ENCODE results near the gene CD4. TPM values are rescaled to one million over a fixed set of nuclear protein-coding genes. Genes with fewer than 3 reads are reported as not detected.

The CD4 gene
- total and polyA plus RNA-seq, 4 donors: 15.9 to 44.8 (median 32.0) TPM

DNA sequence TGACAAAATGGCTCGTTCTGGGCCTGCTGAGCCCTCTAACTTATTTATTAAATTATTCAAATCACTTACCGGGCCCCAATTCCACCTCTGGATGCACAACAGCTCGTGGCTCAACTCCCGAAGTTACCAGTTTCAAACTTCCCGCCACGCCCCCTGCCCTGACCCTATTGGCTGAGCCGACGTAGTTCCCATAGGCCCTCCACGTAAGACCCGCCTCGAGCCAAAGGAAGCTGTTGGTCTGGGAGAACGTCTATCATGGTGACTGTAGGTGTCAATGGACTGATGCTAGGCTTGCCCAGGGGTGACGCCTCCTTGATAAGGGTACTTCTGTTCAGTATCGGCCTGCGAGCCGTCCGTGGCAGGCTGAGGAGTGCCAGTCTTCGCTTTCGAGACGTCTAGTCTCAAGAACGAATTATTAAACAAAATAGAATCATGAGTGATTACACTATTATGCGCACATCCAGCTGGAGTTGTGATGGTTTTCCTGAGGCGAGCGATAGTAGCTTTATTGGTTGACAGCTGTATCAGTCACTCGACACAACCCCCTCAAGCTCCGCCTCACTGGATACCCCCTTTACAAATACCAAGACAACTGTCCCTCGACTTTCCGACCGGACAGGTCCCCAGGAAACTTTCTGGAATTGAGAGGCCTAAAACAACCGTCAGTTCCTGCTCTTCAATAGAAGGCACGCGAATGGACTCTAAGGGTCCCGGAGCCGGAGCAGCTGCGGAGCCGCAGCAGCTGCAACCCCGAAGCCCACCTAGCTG, 62.0 kb downstream of the CD4 start, which contains the start of gene CDCA3:
TSS of gene CDCA3 (minus strand) at position 134 of the 768 bp plus-strand sequence. CDS start 334 bp downstream, outside the sequence.
- WGBS: under 1% methylated on average over 37 of the region's 37 CpGs
- TF ChIP-seq, protein P1, sequence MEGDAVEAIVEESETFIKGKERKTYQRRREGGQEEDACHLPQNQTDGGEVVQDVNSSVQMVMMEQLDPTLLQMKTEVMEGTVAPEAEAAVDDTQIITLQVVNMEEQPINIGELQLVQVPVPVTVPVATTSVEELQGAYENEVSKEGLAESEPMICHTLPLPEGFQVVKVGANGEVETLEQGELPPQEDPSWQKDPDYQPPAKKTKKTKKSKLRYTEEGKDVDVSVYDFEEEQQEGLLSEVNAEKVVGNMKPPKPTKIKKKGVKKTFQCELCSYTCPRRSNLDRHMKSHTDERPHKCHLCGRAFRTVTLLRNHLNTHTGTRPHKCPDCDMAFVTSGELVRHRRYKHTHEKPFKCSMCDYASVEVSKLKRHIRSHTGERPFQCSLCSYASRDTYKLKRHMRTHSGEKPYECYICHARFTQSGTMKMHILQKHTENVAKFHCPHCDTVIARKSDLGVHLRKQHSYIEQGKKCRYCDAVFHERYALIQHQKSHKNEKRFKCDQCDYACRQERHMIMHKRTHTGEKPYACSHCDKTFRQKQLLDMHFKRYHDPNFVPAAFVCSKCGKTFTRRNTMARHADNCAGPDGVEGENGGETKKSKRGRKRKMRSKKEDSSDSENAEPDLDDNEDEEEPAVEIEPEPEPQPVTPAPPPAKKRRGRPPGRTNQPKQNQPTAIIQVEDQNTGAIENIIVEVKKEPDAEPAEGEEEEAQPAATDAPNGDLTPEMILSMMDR (IDR thresholded peaks at IDR 0.05; ENCODE audit: low read depth, low read length, missing input control): peak; percentile 3
- TF ChIP-seq SP1 (IDR thresholded peaks at IDR 0.05): peak; percentile 99
- peak in 1 of 2 donors; percentile 12 for TF ChIP-seq GABPA (IDR thresholded peaks at IDR 0.05 in 1 of 2, conservative IDR thresholded peaks at IDR 0.05 in 1 of 2)
- TF ChIP-seq HNF4A (conservative IDR thresholded peaks at IDR 0.05): no peak
- peak; percentile 88 for TF ChIP-seq TAF1 (conservative IDR thresholded peaks at IDR 0.05)
- peak in 1 of 2 donors; percentile 52 for TF ChIP-seq JUND (IDR thresholded peaks at IDR 0.05)
- no peak for TF ChIP-seq FOXA2 (IDR thresholded peaks at IDR 0.05)
- TF ChIP-seq, protein P2, sequence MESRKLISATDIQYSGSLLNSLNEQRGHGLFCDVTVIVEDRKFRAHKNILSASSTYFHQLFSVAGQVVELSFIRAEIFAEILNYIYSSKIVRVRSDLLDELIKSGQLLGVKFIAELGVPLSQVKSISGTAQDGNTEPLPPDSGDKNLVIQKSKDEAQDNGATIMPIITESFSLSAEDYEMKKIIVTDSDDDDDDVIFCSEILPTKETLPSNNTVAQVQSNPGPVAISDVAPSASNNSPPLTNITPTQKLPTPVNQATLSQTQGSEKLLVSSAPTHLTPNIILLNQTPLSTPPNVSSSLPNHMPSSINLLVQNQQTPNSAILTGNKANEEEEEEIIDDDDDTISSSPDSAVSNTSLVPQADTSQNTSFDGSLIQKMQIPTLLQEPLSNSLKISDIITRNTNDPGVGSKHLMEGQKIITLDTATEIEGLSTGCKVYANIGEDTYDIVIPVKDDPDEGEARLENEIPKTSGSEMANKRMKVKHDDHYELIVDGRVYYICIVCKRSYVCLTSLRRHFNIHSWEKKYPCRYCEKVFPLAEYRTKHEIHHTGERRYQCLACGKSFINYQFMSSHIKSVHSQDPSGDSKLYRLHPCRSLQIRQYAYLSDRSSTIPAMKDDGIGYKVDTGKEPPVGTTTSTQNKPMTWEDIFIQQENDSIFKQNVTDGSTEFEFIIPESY (IDR thresholded peaks at IDR 0.05): no peak
- TF ChIP-seq FOXA1 (IDR thresholded peaks at IDR 0.05): no peak
- no peak for TF ChIP-seq HNF4G (IDR thresholded peaks at IDR 0.05)
- TF ChIP-seq, protein P3, sequence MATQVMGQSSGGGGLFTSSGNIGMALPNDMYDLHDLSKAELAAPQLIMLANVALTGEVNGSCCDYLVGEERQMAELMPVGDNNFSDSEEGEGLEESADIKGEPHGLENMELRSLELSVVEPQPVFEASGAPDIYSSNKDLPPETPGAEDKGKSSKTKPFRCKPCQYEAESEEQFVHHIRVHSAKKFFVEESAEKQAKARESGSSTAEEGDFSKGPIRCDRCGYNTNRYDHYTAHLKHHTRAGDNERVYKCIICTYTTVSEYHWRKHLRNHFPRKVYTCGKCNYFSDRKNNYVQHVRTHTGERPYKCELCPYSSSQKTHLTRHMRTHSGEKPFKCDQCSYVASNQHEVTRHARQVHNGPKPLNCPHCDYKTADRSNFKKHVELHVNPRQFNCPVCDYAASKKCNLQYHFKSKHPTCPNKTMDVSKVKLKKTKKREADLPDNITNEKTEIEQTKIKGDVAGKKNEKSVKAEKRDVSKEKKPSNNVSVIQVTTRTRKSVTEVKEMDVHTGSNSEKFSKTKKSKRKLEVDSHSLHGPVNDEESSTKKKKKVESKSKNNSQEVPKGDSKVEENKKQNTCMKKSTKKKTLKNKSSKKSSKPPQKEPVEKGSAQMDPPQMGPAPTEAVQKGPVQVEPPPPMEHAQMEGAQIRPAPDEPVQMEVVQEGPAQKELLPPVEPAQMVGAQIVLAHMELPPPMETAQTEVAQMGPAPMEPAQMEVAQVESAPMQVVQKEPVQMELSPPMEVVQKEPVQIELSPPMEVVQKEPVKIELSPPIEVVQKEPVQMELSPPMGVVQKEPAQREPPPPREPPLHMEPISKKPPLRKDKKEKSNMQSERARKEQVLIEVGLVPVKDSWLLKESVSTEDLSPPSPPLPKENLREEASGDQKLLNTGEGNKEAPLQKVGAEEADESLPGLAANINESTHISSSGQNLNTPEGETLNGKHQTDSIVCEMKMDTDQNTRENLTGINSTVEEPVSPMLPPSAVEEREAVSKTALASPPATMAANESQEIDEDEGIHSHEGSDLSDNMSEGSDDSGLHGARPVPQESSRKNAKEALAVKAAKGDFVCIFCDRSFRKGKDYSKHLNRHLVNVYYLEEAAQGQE (IDR thresholded peaks at IDR 0.05): no peak
- TF ChIP-seq YY1 (IDR thresholded peaks at IDR 0.05): no peak
- TF ChIP-seq RXRA (IDR thresholded peaks at IDR 0.05): peak; percentile 63 to 73
- TF ChIP-seq, protein P4, sequence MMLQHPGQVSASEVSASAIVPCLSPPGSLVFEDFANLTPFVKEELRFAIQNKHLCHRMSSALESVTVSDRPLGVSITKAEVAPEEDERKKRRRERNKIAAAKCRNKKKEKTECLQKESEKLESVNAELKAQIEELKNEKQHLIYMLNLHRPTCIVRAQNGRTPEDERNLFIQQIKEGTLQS (IDR thresholded peaks at IDR 0.05): peak; percentile 9
- peak; percentile 47 for TF ChIP-seq NR2F2 (IDR thresholded peaks at IDR 0.05)
- H3K36me3 ChIP-seq (ENCODE audit: control insufficient read depth in 4 of 4, insufficient read depth in 3 of 4, low read depth in 1 of 4, low read length in 3 of 4): peaks cover 0 to 9% (median 7%) of the 10 kb centered on the region in 4 donors

More for the DNA sequence above, 62.0 kb downstream of the CD4 start, which contains the start of gene CDCA3:
- Histone ChIP-seq H3K27me3 (ENCODE audit: control insufficient read depth in 4 of 4, insufficient read depth in 4 of 4, low read length in 3 of 4) (no peaks in the 10 kb centered on the region), H3K9ac (ENCODE audit: low read depth in 1 of 2, low read length in 2 of 2) (peak within 1 kb of the TSS; percentile 77 to 87), H3K4me1 (ENCODE audit: control insufficient read depth in 4 of 4, insufficient read depth in 4 of 4, low read length in 3 of 4) (peaks cover 7 to 23% (median 13%) of the 10 kb centered on the region in 4 donors), H3K9me3 (ENCODE audit: control insufficient read depth in 4 of 4, low read length in 3 of 4) (no peaks in the 10 kb centered on the region), H3K4me3 (ENCODE audit: low read depth in 1 of 3, low read length in 3 of 3) (peak within 1 kb of the TSS; percentile 79 to 99 (median 79)), H3K27ac (ENCODE audit: low read depth in 1 of 2, low read length in 2 of 2) (peak within 1 kb of the TSS; percentile 90 to 98)
- DNase-seq (ENCODE audit: low spot score): peak; percentile 96

Data from liver (tissue), 9 donors.